ENCODE data around the gene NRF1. TPM values are rescaled to one million over a fixed set of nuclear protein-coding genes. Genes with fewer than 3 reads are reported as not detected.
A peak's percentile ranks its signal among the peaks of the same experiment; 100 is the strongest.

NRF1 gene
- polyA plus RNA-seq, 2 of the 4 experiments (the other 2 are of a cell fraction), result 11.2 to 18.5 TPM

DNA sequence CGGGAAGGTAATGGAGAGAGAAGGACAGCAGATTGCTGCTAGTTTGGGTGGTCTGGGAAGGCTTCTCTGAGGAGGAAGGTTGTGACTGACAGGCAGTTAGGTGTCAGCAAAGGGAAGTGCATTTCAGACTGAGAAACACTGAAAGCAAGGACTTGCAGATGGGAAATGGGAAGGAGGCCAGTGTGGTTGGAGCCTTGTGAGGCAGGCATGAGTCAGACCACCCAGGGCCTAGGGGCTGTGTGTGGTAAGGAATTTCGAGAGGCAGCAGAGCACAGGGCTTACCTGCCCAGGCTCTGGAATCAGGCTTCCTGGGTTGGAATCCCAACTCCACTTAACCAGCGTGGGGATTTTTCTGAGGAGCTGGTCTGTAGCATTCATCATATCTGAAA lies 53.5 kb downstream of the NRF1 start:
- POLR2A ChIA-PET, result interaction anchor here (2.0 kb wide), 1 partner anchor 160 kb away, joined by 6 read pairs; no protein-coding TSS in a partner anchor
- peak; percentile 38 to 83 for DNase-seq (ENCODE audit: low read depth in 1 of 2, low spot score in 1 of 2)
- peak overlapping the region; percentile 68 to 85 for H3K27ac ChIP-seq

DNA sequence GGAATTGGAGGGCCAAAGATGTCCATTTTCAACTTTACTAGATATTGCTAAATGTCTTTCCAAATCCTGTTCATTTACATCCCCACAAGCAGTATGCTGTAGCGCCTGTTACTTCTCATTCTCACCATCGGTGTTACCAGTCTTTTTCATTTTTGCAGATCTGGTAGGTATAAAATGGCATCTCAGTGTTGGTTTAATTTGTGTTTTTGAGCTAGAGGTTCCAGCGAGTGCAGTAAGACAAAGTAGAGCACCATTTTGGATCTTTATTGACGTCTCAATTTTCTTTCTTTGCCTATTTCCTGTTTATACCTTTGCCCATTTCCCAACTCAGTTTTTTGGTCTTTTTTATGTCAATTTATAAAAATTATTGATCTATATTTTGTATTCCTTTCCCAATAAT lies 55.6 kb downstream of the NRF1 start:
- CTCF ChIA-PET, result interaction anchor here (0.9 to 6.7 kb wide), 3 partner anchors 10 to 344 kb away, joined by 5 to 123 read pairs (median 59); no protein-coding TSS in a partner anchor
- no peak for FAIRE-seq
- no peak for DNase-seq (ENCODE audit: low read depth in 1 of 2, low spot score in 1 of 2)
- TF ChIP-seq NR3C1 (IDR thresholded peaks at IDR 0.05) (no peak), NFE2L2 (conservative IDR thresholded peaks at IDR 0.05; ENCODE audit: low read length) (no peak), RNF2 (IDR thresholded peaks at IDR 0.05; ENCODE audit: borderline replicate concordance, low read depth) (no peak), ZSCAN20 (CRISPR knock-in tag; IDR thresholded peaks at IDR 0.05) (no peak)
- TF ChIP-seq, protein P1, sequence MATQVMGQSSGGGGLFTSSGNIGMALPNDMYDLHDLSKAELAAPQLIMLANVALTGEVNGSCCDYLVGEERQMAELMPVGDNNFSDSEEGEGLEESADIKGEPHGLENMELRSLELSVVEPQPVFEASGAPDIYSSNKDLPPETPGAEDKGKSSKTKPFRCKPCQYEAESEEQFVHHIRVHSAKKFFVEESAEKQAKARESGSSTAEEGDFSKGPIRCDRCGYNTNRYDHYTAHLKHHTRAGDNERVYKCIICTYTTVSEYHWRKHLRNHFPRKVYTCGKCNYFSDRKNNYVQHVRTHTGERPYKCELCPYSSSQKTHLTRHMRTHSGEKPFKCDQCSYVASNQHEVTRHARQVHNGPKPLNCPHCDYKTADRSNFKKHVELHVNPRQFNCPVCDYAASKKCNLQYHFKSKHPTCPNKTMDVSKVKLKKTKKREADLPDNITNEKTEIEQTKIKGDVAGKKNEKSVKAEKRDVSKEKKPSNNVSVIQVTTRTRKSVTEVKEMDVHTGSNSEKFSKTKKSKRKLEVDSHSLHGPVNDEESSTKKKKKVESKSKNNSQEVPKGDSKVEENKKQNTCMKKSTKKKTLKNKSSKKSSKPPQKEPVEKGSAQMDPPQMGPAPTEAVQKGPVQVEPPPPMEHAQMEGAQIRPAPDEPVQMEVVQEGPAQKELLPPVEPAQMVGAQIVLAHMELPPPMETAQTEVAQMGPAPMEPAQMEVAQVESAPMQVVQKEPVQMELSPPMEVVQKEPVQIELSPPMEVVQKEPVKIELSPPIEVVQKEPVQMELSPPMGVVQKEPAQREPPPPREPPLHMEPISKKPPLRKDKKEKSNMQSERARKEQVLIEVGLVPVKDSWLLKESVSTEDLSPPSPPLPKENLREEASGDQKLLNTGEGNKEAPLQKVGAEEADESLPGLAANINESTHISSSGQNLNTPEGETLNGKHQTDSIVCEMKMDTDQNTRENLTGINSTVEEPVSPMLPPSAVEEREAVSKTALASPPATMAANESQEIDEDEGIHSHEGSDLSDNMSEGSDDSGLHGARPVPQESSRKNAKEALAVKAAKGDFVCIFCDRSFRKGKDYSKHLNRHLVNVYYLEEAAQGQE (IDR thresholded peaks at IDR 0.05), result no peak
- TF ChIP-seq, protein P2, sequence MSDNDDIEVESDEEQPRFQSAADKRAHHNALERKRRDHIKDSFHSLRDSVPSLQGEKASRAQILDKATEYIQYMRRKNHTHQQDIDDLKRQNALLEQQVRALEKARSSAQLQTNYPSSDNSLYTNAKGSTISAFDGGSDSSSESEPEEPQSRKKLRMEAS (IDR thresholded peaks at IDR 0.05), result no peak
- Histone ChIP-seq H3K4me1 (peaks cover 31% of the 10 kb centered on the region), H3K9me3 (peaks cover 4% of the 10 kb centered on the region; the same call in 2 of the 3 replicates), H3K27ac (no peak overlapping the region), H3K4me3 (no peak overlapping the region), H3K4me2 (no peak overlapping the region)
- 93% methylated on average over 4 of the region's 4 CpGs for WGBS (ENCODE audit: missing lambda C conversion rate)
- ATAC-seq, result no peak
- POLR2A ChIA-PET, result interaction anchor here (0.6 kb wide), 1 partner anchor 54 kb away, joined by 3 read pairs; no protein-coding TSS in a partner anchor

More for the DNA sequence above, 53.5 kb downstream of the NRF1 start:
- no peak for TF ChIP-seq CBX2 (IDR thresholded peaks at IDR 0.05; ENCODE audit: borderline replicate concordance, low read depth)
- no peak for TF ChIP-seq CHD4 (IDR thresholded peaks at IDR 0.05; ENCODE audit: borderline replicate concordance)
- peak in 1 of 2 experiments; percentile 36; a peak in 1 of 5 replicates for TF ChIP-seq JUN (IDR thresholded peaks at IDR 0.05)
- no peak for TF ChIP-seq HEYL (CRISPR knock-in tag; IDR thresholded peaks at IDR 0.05)
- TF ChIP-seq, protein P2 (IDR thresholded peaks at IDR 0.05), result 0 out of 2 replicates have a peak, but pooled peaks have one; percentile 37
- peak; percentile 61; the same call in 1 of the 2 replicates for TF ChIP-seq JUNB (IDR thresholded peaks at IDR 0.05)
- no peak for TF ChIP-seq MAZ (IDR thresholded peaks at IDR 0.05; ENCODE audit: borderline replicate concordance, low read depth, low read length)
- TF ChIP-seq RAD21 (conservative IDR thresholded peaks at IDR 0.05 in 1 of 2, IDR thresholded peaks at IDR 0.05 in 1 of 2), result 0 out of 5 replicates have a peak, but pooled peaks of 1 of the 2 experiments have one; percentile 3
- TF ChIP-seq, protein P3, sequence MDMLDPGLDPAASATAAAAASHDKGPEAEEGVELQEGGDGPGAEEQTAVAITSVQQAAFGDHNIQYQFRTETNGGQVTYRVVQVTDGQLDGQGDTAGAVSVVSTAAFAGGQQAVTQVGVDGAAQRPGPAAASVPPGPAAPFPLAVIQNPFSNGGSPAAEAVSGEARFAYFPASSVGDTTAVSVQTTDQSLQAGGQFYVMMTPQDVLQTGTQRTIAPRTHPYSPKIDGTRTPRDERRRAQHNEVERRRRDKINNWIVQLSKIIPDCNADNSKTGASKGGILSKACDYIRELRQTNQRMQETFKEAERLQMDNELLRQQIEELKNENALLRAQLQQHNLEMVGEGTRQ (IDR thresholded peaks at IDR 0.05), result no peak
- TF ChIP-seq EP300 (IDR thresholded peaks at IDR 0.05), result peak in 1 of 2 experiments; percentile 42; a peak in 1 of 5 replicates
- peak; percentile 81 for TF ChIP-seq FOSL2 (IDR thresholded peaks at IDR 0.05)
- TF ChIP-seq FOSL2 (CRISPR knock-in tag; IDR thresholded peaks at IDR 0.05), result peak; percentile 50
- TF ChIP-seq, protein P4, sequence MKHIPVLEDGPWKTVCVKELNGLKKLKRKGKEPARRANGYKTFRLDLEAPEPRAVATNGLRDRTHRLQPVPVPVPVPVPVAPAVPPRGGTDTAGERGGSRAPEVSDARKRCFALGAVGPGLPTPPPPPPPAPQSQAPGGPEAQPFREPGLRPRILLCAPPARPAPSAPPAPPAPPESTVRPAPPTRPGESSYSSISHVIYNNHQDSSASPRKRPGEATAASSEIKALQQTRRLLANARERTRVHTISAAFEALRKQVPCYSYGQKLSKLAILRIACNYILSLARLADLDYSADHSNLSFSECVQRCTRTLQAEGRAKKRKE (CRISPR knock-in tag; IDR thresholded peaks at IDR 0.05; ENCODE audit: low read depth), result no peak
- TF ChIP-seq, protein P5, sequence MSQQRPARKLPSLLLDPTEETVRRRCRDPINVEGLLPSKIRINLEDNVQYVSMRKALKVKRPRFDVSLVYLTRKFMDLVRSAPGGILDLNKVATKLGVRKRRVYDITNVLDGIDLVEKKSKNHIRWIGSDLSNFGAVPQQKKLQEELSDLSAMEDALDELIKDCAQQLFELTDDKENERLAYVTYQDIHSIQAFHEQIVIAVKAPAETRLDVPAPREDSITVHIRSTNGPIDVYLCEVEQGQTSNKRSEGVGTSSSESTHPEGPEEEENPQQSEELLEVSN (IDR thresholded peaks at IDR 0.05; ENCODE audit: borderline replicate concordance, low read depth), result no peak
- TF ChIP-seq ZSCAN20 (CRISPR knock-in tag; IDR thresholded peaks at IDR 0.05), result no peak
- no peak for TF ChIP-seq MYC (IDR thresholded peaks at IDR 0.05; ENCODE audit: borderline replicate concordance, low read length)
- TF ChIP-seq, protein P6, sequence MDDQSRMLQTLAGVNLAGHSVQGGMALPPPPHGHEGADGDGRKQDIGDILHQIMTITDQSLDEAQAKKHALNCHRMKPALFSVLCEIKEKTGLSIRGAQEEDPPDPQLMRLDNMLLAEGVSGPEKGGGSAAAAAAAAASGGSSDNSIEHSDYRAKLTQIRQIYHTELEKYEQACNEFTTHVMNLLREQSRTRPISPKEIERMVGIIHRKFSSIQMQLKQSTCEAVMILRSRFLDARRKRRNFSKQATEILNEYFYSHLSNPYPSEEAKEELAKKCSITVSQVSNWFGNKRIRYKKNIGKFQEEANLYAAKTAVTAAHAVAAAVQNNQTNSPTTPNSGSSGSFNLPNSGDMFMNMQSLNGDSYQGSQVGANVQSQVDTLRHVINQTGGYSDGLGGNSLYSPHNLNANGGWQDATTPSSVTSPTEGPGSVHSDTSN (IDR thresholded peaks at IDR 0.05), result 0 out of 2 replicates have a peak, but pooled peaks have one; percentile 32
- TF ChIP-seq, protein P1 (IDR thresholded peaks at IDR 0.05), result no peak
- no peak for TF ChIP-seq MAFK (IDR thresholded peaks at IDR 0.05; ENCODE audit: partially characterized antibody)
- Histone ChIP-seq H3K4me1 (peaks cover 27% of the 10 kb centered on the region), H3K9me3 (peaks cover 24% of the 10 kb centered on the region), H3K4me3 (no peak overlapping the region), H3K4me2 (peak overlapping the region; percentile 61)
- 39% methylated on average over 3 of the region's 3 CpGs for WGBS (ENCODE audit: missing lambda C conversion rate)
- CTCF ChIA-PET, result interaction anchor here (0.5 to 6.7 kb wide), 40 partner anchors 9 to 1402 kb away, joined by 3 to 123 read pairs (median 4); no protein-coding TSS in a partner anchor
- FAIRE-seq, result no peak
- ATAC-seq, result peak; percentile 95 to 99

All from A549 (cell line).